Coronary artery (tissue), 2 donors: ENCODE measurements around the gene MEX3B.
A peak's percentile ranks its signal among the peaks of the same experiment; 100 is the strongest.

Source experiments
- DNase-seq: peaks from one replicate; pipeline ENCODE4 v3.0.0-alpha.2; 2017; ENCODE audit warnings: low spot score
- H3K27ac ChIP-seq, 2 donors: fragments of 200-600 bp; sonication (generic); one replicate each; pipeline ENCODE4 v1.5.1; 2016 to 2019
- H3K4me3 ChIP-seq: fragments of 200-600 bp; sonication (generic); 2 replicates; pipeline ENCODE4 v1.5.1; 2016; ENCODE audit warnings: mild to moderate bottlenecking, moderate library complexity
- TF ChIP-seq, protein P1 (sequence below): fragments of 200-600 bp; sonication (generic); IDR thresholded peaks from one replicate; pipeline ENCODE4 v1.5.1; 2019; ENCODE audit warnings: antibody characterized with exemption

The MEX3B gene

DNA sequence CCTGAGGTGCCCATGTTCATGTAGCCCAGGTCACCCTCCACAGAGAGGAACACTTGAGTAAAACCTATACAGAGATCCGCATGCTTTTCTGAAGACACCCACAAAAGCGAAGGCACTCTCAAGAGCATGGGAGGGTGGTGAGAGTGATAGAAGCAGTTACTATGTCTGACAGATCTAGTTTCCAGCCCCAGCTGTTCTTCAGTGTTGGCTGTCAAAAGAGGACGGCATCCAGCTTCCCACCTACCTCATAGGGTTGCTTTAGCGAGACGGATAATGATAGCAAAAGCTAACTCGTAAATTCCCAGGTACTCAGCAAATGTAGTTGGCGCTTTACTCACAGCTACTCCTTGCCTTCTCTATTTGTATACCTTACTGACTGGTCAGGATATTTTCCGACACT, 3.0 kb upstream of the MEX3B start:
- H3K4me3 ChIP-seq: no peak overlapping the region
- TF ChIP-seq, protein P1, sequence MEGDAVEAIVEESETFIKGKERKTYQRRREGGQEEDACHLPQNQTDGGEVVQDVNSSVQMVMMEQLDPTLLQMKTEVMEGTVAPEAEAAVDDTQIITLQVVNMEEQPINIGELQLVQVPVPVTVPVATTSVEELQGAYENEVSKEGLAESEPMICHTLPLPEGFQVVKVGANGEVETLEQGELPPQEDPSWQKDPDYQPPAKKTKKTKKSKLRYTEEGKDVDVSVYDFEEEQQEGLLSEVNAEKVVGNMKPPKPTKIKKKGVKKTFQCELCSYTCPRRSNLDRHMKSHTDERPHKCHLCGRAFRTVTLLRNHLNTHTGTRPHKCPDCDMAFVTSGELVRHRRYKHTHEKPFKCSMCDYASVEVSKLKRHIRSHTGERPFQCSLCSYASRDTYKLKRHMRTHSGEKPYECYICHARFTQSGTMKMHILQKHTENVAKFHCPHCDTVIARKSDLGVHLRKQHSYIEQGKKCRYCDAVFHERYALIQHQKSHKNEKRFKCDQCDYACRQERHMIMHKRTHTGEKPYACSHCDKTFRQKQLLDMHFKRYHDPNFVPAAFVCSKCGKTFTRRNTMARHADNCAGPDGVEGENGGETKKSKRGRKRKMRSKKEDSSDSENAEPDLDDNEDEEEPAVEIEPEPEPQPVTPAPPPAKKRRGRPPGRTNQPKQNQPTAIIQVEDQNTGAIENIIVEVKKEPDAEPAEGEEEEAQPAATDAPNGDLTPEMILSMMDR: no peak
- H3K27ac ChIP-seq: no peak overlapping the region
- no peak for DNase-seq

DNA sequence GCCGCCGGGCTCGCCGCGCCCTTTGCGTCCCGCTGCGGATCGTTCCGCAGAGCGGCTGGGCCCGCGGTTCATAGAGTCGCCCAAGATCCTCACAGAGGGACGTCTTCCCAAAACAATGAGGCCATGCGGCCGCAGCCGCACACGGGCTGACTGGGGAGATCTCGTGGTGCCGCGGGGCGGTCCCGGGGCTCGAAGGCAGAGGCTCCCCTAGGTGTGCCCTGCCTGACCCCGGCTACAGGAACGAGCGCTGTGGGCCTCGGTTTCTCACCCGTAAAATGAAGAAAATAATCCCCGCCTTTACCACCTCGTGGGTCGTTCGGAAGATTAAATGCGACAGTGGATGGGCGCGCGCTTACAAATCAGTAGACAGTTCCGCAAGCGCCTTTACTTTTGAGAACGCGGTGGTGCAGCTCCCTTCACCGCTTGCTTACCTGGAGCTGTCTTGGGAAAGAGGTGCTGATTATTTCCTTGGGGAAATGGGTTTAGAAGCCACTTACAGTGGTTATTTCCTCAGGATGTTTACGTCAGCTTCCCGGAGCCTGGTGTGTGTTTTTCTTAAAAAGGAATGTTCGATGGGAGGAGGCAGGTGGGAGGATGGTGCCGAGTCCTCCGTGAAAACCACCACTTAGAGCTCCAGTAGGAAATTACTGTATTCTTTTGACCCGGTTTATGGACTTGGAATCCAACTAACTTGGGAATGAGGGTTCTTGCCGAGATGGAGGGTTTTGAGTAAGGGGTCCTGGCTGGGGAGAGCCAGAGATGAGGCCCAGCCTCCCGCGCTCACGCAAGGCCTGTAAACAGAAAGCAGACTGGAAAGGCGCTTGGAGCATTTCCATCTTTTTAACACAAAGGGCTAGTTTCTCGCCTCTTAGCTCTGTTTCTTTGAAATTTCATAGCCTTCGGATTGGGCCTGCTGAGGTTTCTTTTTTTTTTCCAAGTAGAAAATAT, 1.9 kb upstream of the MEX3B start:
- DNase-seq: peak; percentile 81

DNA sequence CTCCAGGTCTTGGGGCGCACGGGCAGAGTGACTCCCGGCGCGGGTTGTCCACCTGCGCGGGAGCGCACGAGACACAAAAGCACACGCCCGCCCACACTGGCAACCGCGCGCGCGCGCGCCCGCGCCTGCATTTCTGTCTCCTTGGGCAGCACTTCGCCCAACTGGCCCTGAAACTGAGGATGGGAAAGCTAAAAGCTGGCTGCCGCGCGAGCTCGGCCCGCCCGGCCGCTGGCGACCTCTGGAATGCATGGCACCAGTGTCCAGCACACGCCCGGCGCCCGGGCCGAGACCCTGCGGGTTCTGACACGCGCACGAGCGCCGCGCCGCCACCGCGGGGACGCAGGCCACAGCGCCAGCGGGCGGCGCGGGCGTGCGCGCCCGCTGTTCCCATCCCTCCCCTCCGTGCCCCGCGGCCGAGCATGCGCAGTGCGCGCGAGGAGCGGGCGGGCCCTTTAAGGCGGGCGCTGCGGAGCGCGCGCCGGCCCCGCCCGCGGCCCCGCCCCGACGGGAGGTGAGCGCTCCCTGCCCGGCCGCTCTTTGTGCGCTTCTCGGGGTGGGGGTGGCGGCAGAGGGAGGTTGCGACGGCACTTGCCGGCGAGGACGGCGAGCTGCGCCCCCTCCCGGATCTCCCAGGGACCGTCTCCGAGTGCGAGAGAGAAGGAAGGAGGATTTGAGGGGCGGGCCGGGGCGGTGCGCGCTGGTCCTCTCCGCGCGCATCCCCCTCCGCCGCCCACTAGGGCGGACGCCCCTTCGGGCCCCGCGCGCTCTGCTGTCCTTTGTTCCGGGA, 1.0 kb upstream of the MEX3B start:
- H3K27ac ChIP-seq: peak overlapping the region; percentile 80 to 89
- H3K4me3 ChIP-seq: peak overlapping the region; percentile 92
- DNase-seq: peak; percentile 90
- TF ChIP-seq, protein P1: peak; percentile 54

More for the DNA sequence above, 1.9 kb upstream of the MEX3B start:
- peak overlapping the region in 1 of 2 donors; percentile 89 for H3K27ac ChIP-seq
- peak overlapping the region; percentile 92 for H3K4me3 ChIP-seq
- TF ChIP-seq, protein P1: peak; percentile 5

DNA sequence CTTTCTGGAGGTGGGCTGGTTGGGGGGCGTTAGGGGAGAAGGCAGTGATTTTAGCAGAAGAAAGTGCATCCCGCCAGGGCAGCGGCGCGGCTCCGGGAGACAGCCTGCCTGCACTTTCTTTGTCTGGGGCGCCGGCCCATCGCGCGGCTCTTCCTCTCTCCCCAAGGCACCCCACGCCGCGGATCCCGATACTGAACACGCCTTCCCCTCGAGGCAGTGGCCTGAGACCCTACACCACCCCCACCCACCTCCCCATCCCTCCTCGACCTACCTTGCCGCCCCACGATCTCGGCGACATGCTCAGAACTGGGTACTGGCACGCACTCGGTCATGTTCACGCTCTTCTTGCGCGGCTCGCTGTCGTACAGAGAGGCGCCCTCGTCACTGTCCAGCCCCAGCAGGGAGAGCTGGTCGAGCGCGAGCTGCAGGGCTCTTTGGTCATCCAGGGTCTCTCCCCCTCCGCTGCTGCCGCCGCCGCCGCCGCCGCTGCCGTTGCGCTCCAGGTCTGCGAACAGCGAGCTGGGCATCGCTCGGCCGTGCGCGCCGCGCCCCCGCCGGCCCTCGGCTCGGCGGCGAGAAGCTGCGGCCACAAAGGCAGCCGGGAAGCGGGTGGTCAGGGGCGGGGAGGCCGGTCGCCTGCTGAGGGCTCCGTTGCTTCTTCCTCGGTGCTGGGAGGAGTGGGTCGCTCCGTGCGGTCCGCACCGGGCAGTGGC, 483 bp downstream of the MEX3B start:
- peak; percentile 78 for DNase-seq
- TF ChIP-seq, protein P1: no peak
- H3K4me3 ChIP-seq: peak overlapping the region; percentile 92
- H3K27ac ChIP-seq: peak overlapping the region; percentile 80 to 89

DNA sequence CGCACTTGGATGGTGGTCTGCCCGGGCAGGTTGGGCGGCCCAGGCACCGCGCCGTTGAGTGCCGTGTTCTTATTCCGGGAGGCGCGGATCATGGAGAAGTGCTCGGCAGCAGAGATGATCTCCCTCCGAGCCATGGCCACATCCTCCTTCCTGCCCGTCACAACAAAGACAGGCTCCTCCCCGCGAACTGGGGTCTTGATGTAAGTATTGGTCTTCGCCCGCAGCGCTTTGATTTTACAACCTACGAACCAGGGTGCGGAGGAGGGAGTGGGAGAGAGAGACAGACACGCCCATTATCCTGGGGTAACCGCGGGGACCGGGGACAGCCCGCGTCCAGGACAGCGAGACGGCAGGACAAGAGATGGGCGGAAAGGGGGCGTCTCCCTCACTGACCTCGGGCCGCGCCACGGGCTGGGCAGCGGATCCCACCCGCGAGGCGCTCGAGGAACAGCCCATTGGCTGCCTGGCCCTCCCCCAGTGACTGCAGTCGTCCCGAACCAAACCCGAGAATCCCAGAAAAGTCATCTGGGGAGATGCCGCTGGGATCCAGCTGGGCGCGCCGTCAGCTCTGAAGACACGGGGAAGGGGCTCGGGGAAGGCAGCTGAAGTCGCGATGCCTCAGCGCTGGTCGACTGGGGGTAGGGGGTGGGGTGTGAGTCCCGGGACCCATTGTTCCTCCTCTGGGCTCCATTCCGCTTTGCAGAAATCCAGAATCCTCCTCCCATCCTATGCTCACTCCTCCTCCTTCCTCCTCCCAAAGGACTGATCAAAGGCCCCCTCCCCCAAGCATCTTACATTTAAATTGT, 1.2 kb downstream of the MEX3B start:
- DNase-seq: no peak
- H3K27ac ChIP-seq: peak overlapping the region; percentile 80 to 89
- peak overlapping the region; percentile 92 for H3K4me3 ChIP-seq
- TF ChIP-seq, protein P1: no peak

DNA sequence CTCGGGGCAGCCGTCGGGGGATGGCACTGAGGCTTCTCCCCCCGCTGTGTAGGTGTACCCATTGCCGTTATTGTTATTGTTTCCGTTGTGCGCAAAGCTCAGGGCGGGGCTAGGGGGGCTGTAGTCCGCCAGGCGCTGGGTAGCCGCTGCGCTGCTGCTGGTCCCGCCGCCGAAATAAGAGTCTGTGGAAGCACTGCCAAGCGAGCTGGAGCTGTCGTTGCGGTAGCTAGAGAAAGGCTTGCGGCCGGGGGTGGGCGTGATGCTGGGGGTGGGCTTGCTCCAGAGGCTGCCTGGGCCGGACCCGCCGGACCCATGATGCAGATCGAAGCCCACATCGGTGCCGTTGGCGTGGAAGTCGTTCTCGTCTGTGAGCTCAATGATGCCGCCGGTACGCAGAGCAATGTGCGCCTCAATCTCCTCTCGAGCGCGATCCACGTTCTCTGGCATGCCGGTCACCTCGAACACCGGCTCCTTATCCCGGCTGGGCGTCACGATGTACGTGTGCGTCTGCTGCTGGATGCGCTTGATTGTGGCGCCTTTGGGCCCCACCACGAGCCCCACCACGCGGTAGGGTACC, 1.9 kb downstream of the MEX3B start:
- DNase-seq: no peak
- H3K27ac ChIP-seq: peak overlapping the region in 1 of 2 donors; percentile 89
- H3K4me3 ChIP-seq: peak overlapping the region; percentile 92
- TF ChIP-seq, protein P1: no peak
